GM21447 (cell line): ENCODE results near the gene SYTL2.

ENCODE experiments used
- ATAC-seq: cut with Tn5 transposase; IDR thresholded peaks from one replicate; pipeline ENCODE4 v1.9.1; 2021; ENCODE audit not compliant: unreplicated experiment

Gene SYTL2

DNA sequence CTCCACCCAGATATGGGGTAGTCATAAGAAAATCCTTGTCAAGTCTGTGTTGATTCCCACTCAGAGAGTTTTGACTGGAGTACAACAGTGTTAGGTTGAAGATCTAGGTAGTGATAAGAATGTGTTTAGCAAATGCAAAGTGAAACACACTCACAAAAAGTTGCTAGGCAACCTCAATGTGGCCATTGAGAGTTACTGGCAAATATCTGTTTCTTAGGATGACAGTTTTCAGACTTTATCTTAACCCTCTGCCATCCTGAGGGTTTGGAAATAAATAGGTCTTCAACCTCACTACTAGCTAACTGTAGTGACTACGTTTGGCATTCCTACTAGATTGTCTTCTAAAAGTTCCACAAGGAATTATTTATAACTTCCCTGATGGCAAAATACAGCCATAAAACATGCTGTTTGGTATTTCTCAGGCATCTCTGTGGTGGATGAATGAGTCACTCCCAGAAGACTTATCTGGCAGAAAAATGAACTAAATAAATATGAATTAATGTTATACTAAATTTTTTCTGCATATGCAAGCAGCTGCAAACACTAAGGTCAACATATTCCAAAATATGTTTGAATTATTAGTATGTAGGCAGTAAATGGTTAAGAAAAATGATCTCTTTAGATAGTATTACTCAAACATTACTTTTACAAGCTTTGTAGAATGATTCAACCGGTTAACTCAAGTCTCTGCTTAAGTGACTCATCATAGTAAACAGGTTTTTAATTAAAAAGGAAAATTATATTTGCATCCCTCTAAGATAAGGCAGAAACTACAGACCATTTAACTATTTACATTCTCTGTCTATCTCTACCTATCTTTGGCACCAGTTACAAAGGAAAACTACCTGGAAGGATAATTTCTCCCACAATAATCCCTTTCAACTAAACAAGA lies 17.1 kb upstream of the SYTL2 start:
- ATAC-seq: no peak

GRCh38 chr11:85826116-85826855 lies 15.3 kb upstream of the SYTL2 start:
- ATAC-seq: no peak

DNA sequence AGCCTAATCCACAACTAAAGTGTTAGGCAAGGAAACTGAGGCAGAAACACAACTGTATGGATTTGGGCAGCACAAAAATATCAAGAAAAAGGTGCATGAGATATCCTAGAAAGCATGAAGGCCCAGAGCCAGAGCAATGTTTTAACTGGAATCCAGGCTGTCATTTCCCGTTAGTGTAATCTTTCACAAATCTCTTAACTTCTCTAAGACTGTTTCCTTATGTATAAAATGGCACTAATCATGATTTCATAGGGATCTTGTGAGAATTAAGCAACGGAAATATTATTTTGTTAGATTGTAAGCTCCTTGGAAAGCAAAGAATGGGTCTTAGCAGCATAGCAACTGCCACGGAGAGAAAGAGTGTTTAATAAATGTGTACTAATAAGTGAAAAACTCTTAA lies 14.7 kb upstream of the SYTL2 start:
- no peak for ATAC-seq

DNA sequence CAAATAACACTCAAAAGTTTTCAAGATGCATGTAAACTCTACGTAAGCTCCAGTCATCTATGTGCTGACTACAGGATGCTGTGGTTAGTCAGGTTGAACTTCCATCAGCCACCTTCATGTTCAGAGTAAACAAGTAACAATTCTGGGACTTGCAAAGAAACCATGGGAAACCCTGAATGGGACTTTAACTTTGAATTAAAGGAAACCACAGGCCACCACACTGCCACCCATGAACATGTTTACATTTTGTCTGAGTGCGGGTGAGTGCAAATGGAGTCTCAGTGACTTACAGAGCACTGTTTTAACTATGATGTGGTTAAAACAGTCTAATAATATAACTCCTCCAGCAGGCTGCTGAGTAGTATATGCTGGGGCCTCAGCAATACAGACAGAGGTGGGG lies 12.9 kb upstream of the SYTL2 start:
- ATAC-seq: no peak

- no peak for ATAC-seq
These were observed 11.9 kb upstream of the SYTL2 start for GRCh38 chr11:85822814-85823213.

DNA sequence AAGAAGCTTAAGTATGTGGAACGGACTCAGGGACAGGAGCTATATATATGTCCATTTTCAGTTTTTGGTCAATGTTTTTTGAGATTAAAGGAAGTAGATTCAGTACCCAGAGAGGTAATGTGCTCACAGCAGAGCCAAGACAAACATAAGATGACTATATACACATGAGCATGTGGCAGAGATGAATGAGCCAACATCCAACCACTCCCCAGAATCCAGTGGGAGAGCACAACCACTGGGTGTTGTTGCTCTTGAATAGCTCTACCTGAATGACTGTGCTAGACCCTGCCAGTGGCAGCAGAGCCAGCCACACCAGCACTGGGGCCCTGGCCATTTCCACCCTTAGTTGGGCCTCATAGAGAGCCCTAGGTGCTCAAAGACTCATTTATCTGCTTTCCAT lies 10.7 kb upstream of the SYTL2 start:
- no peak for ATAC-seq

DNA sequence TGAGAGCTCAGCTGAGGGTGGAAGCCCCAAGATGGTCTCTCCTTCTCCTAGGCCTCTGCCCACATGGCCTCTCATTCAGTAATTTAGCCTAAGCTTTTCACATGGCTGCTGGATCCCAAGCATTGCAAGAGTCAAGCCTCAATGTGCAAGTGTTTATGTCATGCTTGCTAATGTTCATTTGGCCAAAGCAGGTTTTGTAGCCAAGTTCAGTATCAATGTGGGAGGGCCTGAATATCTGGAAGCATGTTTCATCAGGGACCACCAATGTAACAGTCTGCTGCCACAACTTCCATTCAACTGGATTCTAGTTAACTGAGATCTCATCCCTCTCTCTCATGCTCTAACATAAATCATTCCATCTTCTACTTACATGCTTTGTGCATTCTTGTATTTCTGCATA lies 8.5 kb upstream of the SYTL2 start:
- ATAC-seq: no peak

- no peak for ATAC-seq
These were observed 4.4 kb upstream of the SYTL2 start for GRCh38 chr11:85815186-85815931.

GRCh38 chr11:85813721-85814120 lies 2.8 kb upstream of the SYTL2 start:
- no peak for ATAC-seq

DNA sequence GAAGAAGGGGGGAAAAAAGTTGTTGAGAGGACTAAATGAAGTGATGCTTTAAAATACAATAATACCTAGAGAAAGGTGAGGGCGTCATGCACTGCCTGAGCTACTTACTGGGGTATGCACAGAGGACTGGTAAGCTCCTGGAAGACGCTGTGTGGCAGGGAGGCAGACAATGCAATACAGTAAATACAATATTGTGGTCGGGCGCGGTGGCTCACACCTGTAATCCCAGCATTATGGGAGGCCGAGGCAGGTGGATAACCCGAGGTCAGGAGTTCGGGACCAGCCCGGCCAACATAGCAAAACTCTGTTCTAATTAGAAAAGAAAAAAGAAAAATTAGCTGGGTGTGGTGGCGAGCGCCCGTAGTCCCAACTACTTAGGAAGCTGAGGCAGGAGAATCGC lies 683 bp upstream of the SYTL2 start:
- ATAC-seq: no peak

GRCh38 chr11:85810521-85810870 lies 445 bp downstream of the SYTL2 start:
- no peak for ATAC-seq

GRCh38 chr11:85809863-85810262 lies 1.1 kb downstream of the SYTL2 start:
- ATAC-seq: no peak

GRCh38 chr11:85809191-85809590 lies 1.8 kb downstream of the SYTL2 start:
- ATAC-seq: peak; percentile 64

- no peak for ATAC-seq
These were observed 4.1 kb downstream of the SYTL2 start for GRCh38 chr11:85806876-85807275.

- no peak for ATAC-seq
These were observed 4.9 kb downstream of the SYTL2 start for GRCh38 chr11:85806016-85806415.

DNA sequence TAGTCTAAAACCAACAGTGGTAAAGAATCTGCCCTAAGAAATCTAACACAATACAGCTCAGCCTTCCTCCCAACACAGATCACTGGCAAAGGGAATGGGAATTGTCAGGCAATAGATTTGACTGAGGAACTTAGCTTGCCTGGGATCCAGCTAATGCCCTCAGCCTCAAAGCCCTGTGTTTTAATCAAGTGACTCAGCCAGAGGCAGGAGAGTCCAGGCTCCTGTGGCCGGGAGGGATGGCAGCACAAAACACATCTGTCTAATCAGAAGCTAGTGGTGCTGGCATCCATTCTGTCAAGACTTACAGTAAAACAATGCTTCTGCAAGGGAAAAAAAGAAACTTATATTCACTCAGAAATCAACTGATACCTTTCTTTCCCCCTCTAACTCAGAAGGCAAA lies 5.6 kb downstream of the SYTL2 start:
- no peak for ATAC-seq

- no peak for ATAC-seq
These were observed 7.0 kb downstream of the SYTL2 start for GRCh38 chr11:85803920-85804319.

DNA sequence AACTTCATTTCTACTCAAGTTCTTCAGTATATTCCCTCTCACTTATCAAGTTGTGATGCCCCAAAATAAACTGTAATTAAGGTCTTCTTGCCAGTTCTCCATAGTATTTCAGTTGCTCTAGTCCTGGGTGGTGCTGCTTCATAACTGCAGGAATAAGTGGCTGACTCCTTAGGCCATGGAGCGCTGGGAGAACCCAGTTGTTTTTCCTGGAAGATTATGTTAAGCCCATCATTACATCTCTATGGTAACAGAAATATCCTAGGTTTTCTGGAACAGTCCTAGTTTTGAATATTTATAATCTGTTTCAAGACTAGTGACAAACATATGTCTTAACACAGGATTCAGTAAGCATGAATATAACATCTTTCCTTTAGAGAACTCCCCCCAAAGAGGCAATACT lies 7.6 kb downstream of the SYTL2 start:
- no peak for ATAC-seq

- ATAC-seq: no peak
These were observed 9.4 kb downstream of the SYTL2 start for GRCh38 chr11:85801527-85801926.

DNA sequence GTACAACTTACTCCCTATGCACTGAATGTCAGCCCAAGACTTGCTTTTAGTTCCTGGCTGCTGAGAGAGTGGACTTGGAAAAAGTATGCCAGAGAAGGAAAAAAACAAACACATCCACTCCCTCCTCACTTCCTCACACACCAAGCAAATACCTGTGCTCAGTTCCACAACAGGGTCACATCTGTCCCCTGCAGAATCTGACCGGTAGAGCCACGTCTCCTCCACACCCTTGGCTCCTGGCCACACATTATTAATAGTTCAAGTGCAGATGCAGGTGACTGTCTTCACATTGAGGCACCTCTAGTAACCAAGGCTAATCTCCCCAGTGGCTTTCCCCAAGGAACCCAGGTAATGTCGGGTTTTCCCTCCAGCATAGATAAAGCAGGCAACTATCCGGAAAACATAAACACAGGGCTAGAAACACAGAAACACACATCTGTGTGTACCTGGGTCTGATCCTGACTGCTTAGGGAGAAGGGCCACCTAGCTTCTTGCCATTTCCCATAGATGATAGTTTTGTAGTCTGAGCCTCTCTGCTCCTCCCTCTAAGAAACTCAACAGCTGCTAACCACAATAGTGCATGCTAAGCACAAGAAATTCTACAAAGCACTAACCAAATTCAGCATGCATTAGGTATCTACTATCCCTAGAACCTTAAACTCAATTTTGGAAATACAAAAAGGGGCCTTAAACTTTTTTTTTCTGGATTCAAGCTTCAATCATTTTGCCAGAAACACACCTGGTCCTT lies 10.2 kb downstream of the SYTL2 start:
- no peak for ATAC-seq

DNA sequence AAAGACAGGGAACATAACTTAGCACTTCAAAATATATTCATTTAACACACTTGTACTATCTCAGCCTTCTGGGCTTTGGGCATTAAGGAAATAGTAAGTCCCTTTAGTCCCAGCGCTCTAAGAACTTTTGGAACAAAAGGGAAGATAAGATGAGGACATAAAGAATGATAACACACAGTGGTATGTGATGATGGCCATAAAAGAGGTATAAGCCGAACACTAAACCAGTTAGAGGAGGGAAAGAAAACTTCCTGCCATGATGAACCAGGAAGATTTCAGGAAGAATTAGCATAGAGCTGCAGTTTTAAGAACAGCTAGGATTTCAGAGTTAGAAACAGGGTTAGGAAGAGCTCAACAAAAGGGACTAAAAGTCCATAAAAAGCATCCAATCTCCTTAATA lies 11.8 kb downstream of the SYTL2 start:
- no peak for ATAC-seq
